Lower leg skin (tissue), 3 donors: Measurements from ENCODE around the gene ITPRID1.
"Not testable (repeated sequence)": the region's sequence is repeated elsewhere in the genome, so short reads cannot be mapped to it uniquely, and the experiment has no call there.

Source experiments
- POLR2A ChIP-seq, 2 donors: fragments of 450-650 bp; IDR thresholded peaks; one replicate each; pipeline ENCODE4 v1.6.1; 2016 to 2017; ENCODE audit warnings: antibody characterized with exemption in 2 of 2, mild to moderate bottlenecking in 1 of 2, moderate library complexity in 1 of 2
- TF ChIP-seq, protein P1 (sequence below), 3 donors: fragments of 450-650 bp; IDR thresholded peaks; one replicate each; pipeline ENCODE4 v1.5.1; 2016; ENCODE audit warnings: antibody characterized with exemption in 3 of 3, mild to moderate bottlenecking in 3 of 3, moderate library complexity in 2 of 3

DNA sequence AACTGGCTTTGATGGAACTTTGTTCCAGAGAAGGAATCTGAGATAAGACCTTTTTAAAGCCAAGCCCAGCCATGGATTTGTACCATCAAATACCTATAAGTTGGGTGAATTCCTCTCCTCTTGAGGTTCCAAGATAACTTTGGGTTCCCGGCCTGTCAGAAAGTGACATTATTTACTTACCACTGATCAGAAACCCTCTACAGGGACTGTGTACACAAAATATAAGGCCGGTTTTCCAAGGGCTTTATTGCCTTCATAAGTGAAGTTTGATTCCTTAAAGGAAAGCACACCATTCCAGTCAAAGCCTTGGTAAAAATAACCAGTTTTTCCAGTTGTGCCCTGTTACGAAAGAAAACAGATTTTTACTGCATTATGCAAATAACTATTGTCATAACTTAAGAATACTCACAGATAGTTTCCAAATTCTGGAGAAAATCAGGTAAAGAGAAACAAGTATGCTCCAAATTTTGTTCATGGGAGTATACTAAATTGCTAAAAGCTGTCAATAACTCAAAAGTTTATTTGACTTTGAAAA lies 26.8 kb downstream of the ITPRID1 start:
- TF ChIP-seq, protein P1, sequence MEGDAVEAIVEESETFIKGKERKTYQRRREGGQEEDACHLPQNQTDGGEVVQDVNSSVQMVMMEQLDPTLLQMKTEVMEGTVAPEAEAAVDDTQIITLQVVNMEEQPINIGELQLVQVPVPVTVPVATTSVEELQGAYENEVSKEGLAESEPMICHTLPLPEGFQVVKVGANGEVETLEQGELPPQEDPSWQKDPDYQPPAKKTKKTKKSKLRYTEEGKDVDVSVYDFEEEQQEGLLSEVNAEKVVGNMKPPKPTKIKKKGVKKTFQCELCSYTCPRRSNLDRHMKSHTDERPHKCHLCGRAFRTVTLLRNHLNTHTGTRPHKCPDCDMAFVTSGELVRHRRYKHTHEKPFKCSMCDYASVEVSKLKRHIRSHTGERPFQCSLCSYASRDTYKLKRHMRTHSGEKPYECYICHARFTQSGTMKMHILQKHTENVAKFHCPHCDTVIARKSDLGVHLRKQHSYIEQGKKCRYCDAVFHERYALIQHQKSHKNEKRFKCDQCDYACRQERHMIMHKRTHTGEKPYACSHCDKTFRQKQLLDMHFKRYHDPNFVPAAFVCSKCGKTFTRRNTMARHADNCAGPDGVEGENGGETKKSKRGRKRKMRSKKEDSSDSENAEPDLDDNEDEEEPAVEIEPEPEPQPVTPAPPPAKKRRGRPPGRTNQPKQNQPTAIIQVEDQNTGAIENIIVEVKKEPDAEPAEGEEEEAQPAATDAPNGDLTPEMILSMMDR (IDR thresholded peaks at IDR 0.05): not testable (repeated sequence)
- TF ChIP-seq POLR2A (IDR thresholded peaks at IDR 0.05): not testable (repeated sequence)
